Neural progenitor cell (in vitro differentiated cells): ENCODE measurements around the gene PGAM2. TPM values are rescaled to one million over a fixed set of nuclear protein-coding genes. Genes with fewer than 3 reads are reported as not detected.

ENCODE experiments used
- DNase-seq: peaks from one replicate; pipeline ENCODE4 v3.0.0-alpha.2; 2016; ENCODE audit warnings: low spot score
- H2AFZ ChIP-seq: fragments of 200-600 bp; sonication (generic); replicated peaks from 2 replicates; pipeline ENCODE4 v1.6.1; 2016; ENCODE audit warnings: antibody characterized with exemption
- H3F3A ChIP-seq: fragments of 200-600 bp; sonication (generic); 2 replicates; pipeline ENCODE4 v1.6.1; 2016; ENCODE audit warnings: antibody characterized with exemption, low read depth
- H3K27ac ChIP-seq: fragments of 200-600 bp; sonication (generic); 2 replicates; pipeline ENCODE4 v1.5.1; 2016; ENCODE audit warnings: mild to moderate bottlenecking
- H3K27me3 ChIP-seq: fragments of 200-600 bp; sonication (generic); 2 replicates; pipeline ENCODE4 v1.6.1; 2016; ENCODE audit warnings: mild to moderate bottlenecking, moderate library complexity
- H3K36me3 ChIP-seq: fragments of 200-600 bp; sonication (generic); 2 replicates; pipeline ENCODE4 v1.5.1; 2016
- H3K4me1 ChIP-seq: fragments of 200-600 bp; sonication (generic); 2 replicates; pipeline ENCODE4 v1.6.1; 2016; ENCODE audit warnings: mixed run types
- H3K4me2 ChIP-seq: fragments of 200-600 bp; sonication (generic); 2 replicates; pipeline ENCODE4 v1.6.1; 2016
- H3K4me3 ChIP-seq: fragments of 200-600 bp; sonication (generic); 2 replicates; pipeline ENCODE4 v1.5.1; 2016
- H3K79me2 ChIP-seq: fragments of 200-600 bp; sonication (generic); 2 replicates; pipeline ENCODE4 v1.6.1; 2016; ENCODE audit warnings: low read depth
- H3K9ac ChIP-seq: fragments of 200-600 bp; sonication (generic); 2 replicates; pipeline ENCODE4 v1.6.1; 2016
- H3K9me3 ChIP-seq: fragments of 200-600 bp; sonication (generic); 2 replicates; pipeline ENCODE4 v1.5.1; 2016; ENCODE audit warnings: low read depth
- H4K20me1 ChIP-seq: fragments of 200-600 bp; sonication (generic); 2 replicates; pipeline ENCODE4 v1.6.1; 2016; ENCODE audit warnings: low read depth
- H3K27ac Mint-ChIP-seq: 3 replicates; pipeline ENCODE4 v1.8.0; 2021; ENCODE audit warnings: mixed read lengths
- H3K27me3 Mint-ChIP-seq: 2 replicates; pipeline ENCODE4 v1.8.0; 2022; ENCODE audit warnings: low read depth, mild to moderate bottlenecking, inconsistent platforms, moderate library complexity, mixed read lengths; ENCODE audit not compliant: insufficient read depth
- H3K36me3 Mint-ChIP-seq: 3 replicates; pipeline ENCODE4 v1.8.0; 2021; ENCODE audit warnings: mixed read lengths
- H3K4me1 Mint-ChIP-seq: 3 replicates; pipeline ENCODE4 v1.8.0; 2021; ENCODE audit warnings: mixed read lengths
- H3K4me3 Mint-ChIP-seq: 3 replicates; pipeline ENCODE4 v1.8.0; 2021; ENCODE audit warnings: mild to moderate bottlenecking, moderate library complexity, mixed read lengths
- H3K9me3 Mint-ChIP-seq: 3 replicates; pipeline ENCODE4 v1.8.0; 2020; ENCODE audit warnings: mixed read lengths
- CTCF ChIP-seq: fragments of 200-600 bp; sonication (generic); IDR thresholded peaks from 2 replicates; pipeline ENCODE4 v1.5.1; 2017; ENCODE audit warnings: antibody characterized with exemption, mild to moderate bottlenecking
- EZH2 ChIP-seq: fragments of 200-600 bp; sonication (generic); IDR thresholded peaks from 2 replicates; pipeline ENCODE4 v1.6.1; 2017; ENCODE audit warnings: antibody characterized with exemption, mild to moderate bottlenecking, moderate library complexity
- EZH2phosphoT487 ChIP-seq: fragments of 200-600 bp; sonication (generic); IDR thresholded peaks from 2 replicates; pipeline ENCODE4 v1.6.1; 2017; ENCODE audit warnings: antibody characterized with exemption
- total RNA-seq: library from RNA; depleted of rRNA; stranded (reverse); fragments of >200 nt; gene quantifications from 2 replicates; pipeline ENCODE4 v1.2.3, GENCODE V29; 2015; ENCODE audit warnings: low replicate concordance

PGAM2 gene
- total RNA-seq, 1 donor from 2014 or later: 11.2 TPM

GRCh38 chr7:44062180-44062902, 3.0 kb downstream of the PGAM2 start:
- peaks cover 12% of the 10 kb centered on the region for H3K27me3 Mint-ChIP-seq
- Histone ChIP-seq H3K79me2 (no peaks in the 10 kb centered on the region), H3K36me3 (no peaks in the 10 kb centered on the region), H3K27ac (no peak overlapping the region), H2AFZ (no peak overlapping the region), H3K4me2 (no peak overlapping the region), H3K9ac (no peak overlapping the region), H3K27me3 (no peaks in the 10 kb centered on the region), H4K20me1 (peaks cover 15% of the 10 kb centered on the region), H3K9me3 (no peaks in the 10 kb centered on the region), H3K4me3 (no peak overlapping the region), H3K4me1 (peaks cover 31% of the 10 kb centered on the region), H3F3A (peaks cover 23% of the 10 kb centered on the region)
- H3K36me3 Mint-ChIP-seq: peaks cover 15% of the 10 kb centered on the region
- no peaks in the 10 kb centered on the region for H3K9me3 Mint-ChIP-seq
- no peak overlapping the region for H3K4me3 Mint-ChIP-seq
- no peak for TF ChIP-seq EZH2phosphoT487
- no peak for DNase-seq
- H3K4me1 Mint-ChIP-seq: peaks cover 19% of the 10 kb centered on the region
- no peak overlapping the region for H3K27ac Mint-ChIP-seq

GRCh38 chr7:44061645-44062179, 3.7 kb downstream of the PGAM2 start:
- H3K27ac ChIP-seq: no peak overlapping the region
- H3K27ac Mint-ChIP-seq: no peak overlapping the region
- DNase-seq: no peak

GRCh38 chr7:44060948-44061644, 4.3 kb downstream of the PGAM2 start:
- Mint-ChIP-seq H3K27me3 (peaks cover 11% of the 10 kb centered on the region), H3K9me3 (no peaks in the 10 kb centered on the region), H3K27ac (no peak overlapping the region), H3K4me1 (peaks cover 17% of the 10 kb centered on the region), H3K4me3 (no peak overlapping the region), H3K36me3 (peaks cover 19% of the 10 kb centered on the region)
- Histone ChIP-seq H3K9me3 (no peaks in the 10 kb centered on the region), H4K20me1 (peaks cover 15% of the 10 kb centered on the region), H3K27ac (no peak overlapping the region), H3K4me3 (no peak overlapping the region), H3K4me2 (no peak overlapping the region), H3K9ac (no peak overlapping the region), H3K36me3 (no peaks in the 10 kb centered on the region), H3K27me3 (no peaks in the 10 kb centered on the region), H3F3A (peaks cover 19% of the 10 kb centered on the region), H2AFZ (no peak overlapping the region), H3K79me2 (no peaks in the 10 kb centered on the region), H3K4me1 (peaks cover 27% of the 10 kb centered on the region)
- DNase-seq: no peak
- no peak for TF ChIP-seq EZH2
- TF ChIP-seq EZH2phosphoT487: no peak
- no peak for TF ChIP-seq CTCF

More at GRCh38 chr7:44061645-44062179, 3.7 kb downstream of the PGAM2 start:
- H3K4me3 ChIP-seq: no peak overlapping the region
- no peak overlapping the region for H3K4me2 ChIP-seq
- no peak overlapping the region for H3K9ac ChIP-seq
- no peak for TF ChIP-seq EZH2phosphoT487
- TF ChIP-seq CTCF: no peak
- TF ChIP-seq EZH2: no peak
- Mint-ChIP-seq H3K36me3 (peaks cover 15% of the 10 kb centered on the region), H3K4me1 (peaks cover 19% of the 10 kb centered on the region), H3K27me3 (peaks cover 12% of the 10 kb centered on the region), H3K9me3 (no peaks in the 10 kb centered on the region), H3K4me3 (no peak overlapping the region)
- no peaks in the 10 kb centered on the region for H3K79me2 ChIP-seq
- H4K20me1 ChIP-seq: peaks cover 15% of the 10 kb centered on the region
- H3F3A ChIP-seq: peaks cover 23% of the 10 kb centered on the region
- no peaks in the 10 kb centered on the region for H3K27me3 ChIP-seq
- H3K36me3 ChIP-seq: no peaks in the 10 kb centered on the region
- peaks cover 31% of the 10 kb centered on the region for H3K4me1 ChIP-seq
- no peaks in the 10 kb centered on the region for H3K9me3 ChIP-seq
- no peak overlapping the region for H2AFZ ChIP-seq
